Stimulated activated CD4-positive, alpha-beta T cell treated with anti-CD3 and anti-CD28 coated beads, Interleukin-15, amount 100 ng/mL, for 48 hours (primary cell): ENCODE measurements around the gene PDE4B.
"Not testable (repeated sequence)": the region's sequence is repeated elsewhere in the genome, so short reads cannot be mapped to it uniquely, and the experiment has no call there.

Experiments
- DNase-seq, 2 donors: peaks; one replicate each; pipeline ENCODE4 v3.0.0-alpha.2; 2020; ENCODE audit warnings: low read depth in 2 of 2

Gene PDE4B

DNA sequence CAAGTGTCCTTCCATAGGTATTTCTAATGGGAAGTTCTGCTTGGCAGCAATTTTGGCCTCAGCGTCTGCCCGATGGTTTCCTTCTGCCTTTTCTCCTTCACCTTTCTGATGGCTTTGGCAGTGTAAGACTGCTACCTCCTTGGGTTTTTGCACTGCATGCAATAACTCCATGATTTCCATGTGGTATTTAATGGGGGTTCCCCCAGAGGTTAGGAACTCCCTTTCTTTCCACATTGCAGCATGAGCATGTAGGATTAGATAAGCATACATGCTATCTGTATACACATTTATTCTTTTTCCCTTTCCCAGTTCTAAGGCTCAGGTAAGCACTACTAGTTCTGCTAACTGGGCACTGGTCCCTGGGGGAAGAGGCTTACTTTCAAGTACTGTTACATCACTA is 628.2 kb downstream of the PDE4B start:
- not testable (repeated sequence) for DNase-seq

DNA sequence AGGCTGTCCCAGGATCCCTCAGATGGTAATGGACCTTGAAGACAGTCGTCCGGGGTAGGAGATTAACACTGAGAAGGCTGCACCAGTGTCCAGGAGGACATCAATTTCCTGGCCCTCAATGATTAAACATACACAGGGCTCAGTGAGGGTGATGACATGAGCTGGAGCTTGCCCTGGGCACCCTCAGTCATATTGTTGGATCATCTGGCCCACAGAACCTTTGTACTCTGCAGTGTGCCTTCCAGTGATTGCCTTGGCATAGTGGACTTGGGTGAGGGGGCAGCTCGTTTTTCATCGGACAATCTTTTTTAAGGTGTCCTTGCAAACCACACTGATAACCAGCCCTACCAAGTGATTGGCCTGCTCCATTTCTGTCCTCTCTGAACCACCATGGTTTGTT is 630.1 kb downstream of the PDE4B start:
- no peak for DNase-seq
